ENCODE data around the gene DCLK1.

Gene DCLK1

GRCh38 chr13:35957996-35958395 is 173.2 kb downstream of the DCLK1 start:
- in situ Hi-C loops (cut with HindIII; ENCODE audit: low pct_unique_long_range_greater_than_20kb, low sequenced_read_pairs), result no loop called here
- TF ChIP-seq JUND (IDR thresholded peaks at IDR 0.05; ENCODE audit: low read depth), result no peak
- DNase-seq (ENCODE audit: low read depth in 1 of 2, low spot score in 1 of 2), result no peak

- in situ Hi-C loops (cut with HindIII; ENCODE audit: low pct_unique_long_range_greater_than_20kb, low sequenced_read_pairs), result no loop called here
- DNase-seq (ENCODE audit: low read depth in 1 of 2, low spot score in 1 of 2), result no peak
- no peak for TF ChIP-seq JUND (IDR thresholded peaks at IDR 0.05; ENCODE audit: low read depth)
These were observed 173.9 kb downstream of the DCLK1 start for GRCh38 chr13:35957241-35957731.

- in situ Hi-C loops (cut with HindIII; ENCODE audit: low pct_unique_long_range_greater_than_20kb, low sequenced_read_pairs), result no loop called here
- TF ChIP-seq JUND (IDR thresholded peaks at IDR 0.05; ENCODE audit: low read depth), result no peak
- no peak for DNase-seq (ENCODE audit: low read depth in 1 of 2, low spot score in 1 of 2)
These were observed 175.1 kb downstream of the DCLK1 start for GRCh38 chr13:35956074-35956473.

GRCh38 chr13:35954207-35954560 is 177.0 kb downstream of the DCLK1 start:
- no peak for DNase-seq (ENCODE audit: low read depth in 1 of 2, low spot score in 1 of 2)
- TF ChIP-seq JUND (IDR thresholded peaks at IDR 0.05; ENCODE audit: low read depth), result no peak
- in situ Hi-C loops (cut with HindIII; ENCODE audit: low pct_unique_long_range_greater_than_20kb, low sequenced_read_pairs), result no loop called here

GRCh38 chr13:35953537-35954206 is 177.5 kb downstream of the DCLK1 start:
- in situ Hi-C loops (cut with HindIII; ENCODE audit: low pct_unique_long_range_greater_than_20kb, low sequenced_read_pairs), result no loop called here
- TF ChIP-seq JUND (IDR thresholded peaks at IDR 0.05; ENCODE audit: low read depth), result no peak
- DNase-seq (ENCODE audit: low read depth in 1 of 2, low spot score in 1 of 2), result peak in 1 of 2 experiments; percentile 62

- no peak for DNase-seq (ENCODE audit: low read depth in 1 of 2, low spot score in 1 of 2)
- no peak for TF ChIP-seq JUND (IDR thresholded peaks at IDR 0.05; ENCODE audit: low read depth)
- in situ Hi-C loops (cut with HindIII; ENCODE audit: low pct_unique_long_range_greater_than_20kb, low sequenced_read_pairs), result no loop called here
These were observed 183.9 kb downstream of the DCLK1 start for GRCh38 chr13:35947315-35947714.

GRCh38 chr13:35945368-35945767 is 185.8 kb downstream of the DCLK1 start:
- DNase-seq (ENCODE audit: low read depth in 1 of 2, low spot score in 1 of 2), result no peak
- TF ChIP-seq JUND (IDR thresholded peaks at IDR 0.05; ENCODE audit: low read depth), result no peak
- in situ Hi-C loops (cut with HindIII; ENCODE audit: low pct_unique_long_range_greater_than_20kb, low sequenced_read_pairs), result no loop called here

GRCh38 chr13:35941374-35941773 is 189.8 kb downstream of the DCLK1 start:
- no peak for TF ChIP-seq JUND (IDR thresholded peaks at IDR 0.05; ENCODE audit: low read depth)
- in situ Hi-C loops (cut with HindIII; ENCODE audit: low pct_unique_long_range_greater_than_20kb, low sequenced_read_pairs), result no loop called here
- DNase-seq (ENCODE audit: low read depth in 1 of 2, low spot score in 1 of 2), result peak in 1 of 2 experiments; percentile 14

GRCh38 chr13:35940734-35941133 is 190.4 kb downstream of the DCLK1 start:
- no peak for DNase-seq (ENCODE audit: low read depth in 1 of 2, low spot score in 1 of 2)
- no peak for TF ChIP-seq JUND (IDR thresholded peaks at IDR 0.05; ENCODE audit: low read depth)
- in situ Hi-C loops (cut with HindIII; ENCODE audit: low pct_unique_long_range_greater_than_20kb, low sequenced_read_pairs), result no loop called here

GRCh38 chr13:35936246-35936978 is 194.8 kb downstream of the DCLK1 start:
- DNase-seq (ENCODE audit: low read depth in 1 of 2, low spot score in 1 of 2), result no peak
- no peak for TF ChIP-seq JUND (IDR thresholded peaks at IDR 0.05; ENCODE audit: low read depth)
- in situ Hi-C loops (cut with HindIII; ENCODE audit: low pct_unique_long_range_greater_than_20kb, low sequenced_read_pairs), result no loop called here

GRCh38 chr13:35930665-35931631 is 200.2 kb downstream of the DCLK1 start:
- TF ChIP-seq JUND (IDR thresholded peaks at IDR 0.05; ENCODE audit: low read depth), result no peak
- in situ Hi-C loops (cut with HindIII; ENCODE audit: low pct_unique_long_range_greater_than_20kb, low sequenced_read_pairs), result no loop called here
- DNase-seq (ENCODE audit: low read depth in 1 of 2, low spot score in 1 of 2), result no peak

- no peak for DNase-seq (ENCODE audit: low read depth in 1 of 2, low spot score in 1 of 2)
- in situ Hi-C loops (cut with HindIII; ENCODE audit: low pct_unique_long_range_greater_than_20kb, low sequenced_read_pairs), result no loop called here
- no peak for TF ChIP-seq JUND (IDR thresholded peaks at IDR 0.05; ENCODE audit: low read depth)
These were observed 203.6 kb downstream of the DCLK1 start for GRCh38 chr13:35927567-35928021.
